ENCODE results near the gene GPR148. TPM values are rescaled to one million over a fixed set of nuclear protein-coding genes. Genes with fewer than 3 reads are reported as not detected.
A peak's percentile ranks its signal among the peaks of the same experiment; 100 is the strongest.

Gene GPR148
- total RNA-seq, 2 donors from 2014 or later = not detected

DNA sequence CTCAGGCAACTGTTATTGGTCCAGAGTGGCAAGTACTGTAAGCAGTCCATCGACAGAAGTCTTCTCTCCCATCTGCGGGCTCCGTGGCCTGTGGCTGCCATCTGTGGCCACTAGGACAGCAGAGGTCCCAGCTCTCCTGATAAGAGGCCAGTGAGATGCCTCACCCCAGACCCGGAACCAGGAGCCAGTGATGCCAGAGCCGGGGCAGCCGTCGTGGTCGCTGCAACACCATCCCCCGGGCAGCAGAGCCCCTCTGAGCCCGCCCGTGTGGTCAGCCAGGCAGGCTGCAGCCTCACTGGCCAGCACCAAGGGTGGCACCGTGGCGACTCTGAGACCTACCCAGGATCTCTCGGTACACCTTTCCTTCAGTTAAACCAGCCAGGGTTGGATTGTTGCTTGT, 8.7 kb downstream of the GPR148 start:
- no peak for DNase-seq (ENCODE audit: low spot score in 2 of 2)
- H3K9me3 Mint-ChIP-seq = peaks cover 4 to 13% of the 10 kb centered on the region in 2 donors
- no peaks in the 10 kb centered on the region for H3K36me3 Mint-ChIP-seq
- H3K27ac Mint-ChIP-seq = no peak overlapping the region
- ATAC-seq = no peak

DNA sequence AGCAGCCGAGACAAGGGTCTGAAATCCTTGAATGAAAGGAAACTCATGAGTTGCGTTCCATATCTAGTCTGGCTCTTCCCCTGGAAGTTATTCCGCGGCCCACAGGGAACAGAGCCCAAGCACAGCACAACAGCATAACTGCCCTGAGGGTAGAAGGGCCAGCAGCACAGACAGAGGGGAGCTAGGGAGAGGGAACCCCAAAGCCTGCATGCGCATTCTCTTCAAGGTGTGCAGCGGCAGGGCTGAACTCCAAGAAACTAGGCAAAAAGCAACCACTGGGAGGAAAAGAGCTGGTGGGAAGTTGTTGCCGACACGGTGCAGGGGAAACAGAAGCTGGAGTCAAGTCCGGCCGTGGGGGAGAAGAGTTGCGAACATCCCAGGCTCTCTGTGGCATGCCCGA, 11.8 kb downstream of the GPR148 start:
- Mint-ChIP-seq H3K27ac (no peak overlapping the region), H3K9me3 (no peaks in the 10 kb centered on the region), H3K36me3 (no peaks in the 10 kb centered on the region)
- no peak for DNase-seq (ENCODE audit: low spot score in 2 of 2)
- ATAC-seq = no peak

DNA sequence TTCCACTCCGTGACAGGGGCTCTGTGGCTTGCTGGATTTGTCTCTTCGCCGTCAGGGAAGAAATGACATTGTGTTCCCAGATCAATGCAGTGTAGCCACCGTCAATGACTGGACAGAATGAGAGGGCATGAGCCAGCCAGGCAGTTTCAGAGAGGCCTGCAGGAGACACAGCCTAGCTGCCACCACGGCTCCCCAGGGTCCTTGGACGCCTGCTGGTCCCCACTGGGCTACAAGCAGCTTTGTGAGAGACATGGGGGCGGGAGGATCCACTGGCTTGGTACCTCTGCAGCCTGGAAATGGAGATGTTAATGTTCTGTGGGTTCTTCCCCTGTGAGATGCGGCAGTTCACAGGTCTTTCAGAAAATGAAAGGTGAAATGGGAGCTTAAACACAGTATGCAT, 14.4 kb downstream of the GPR148 start:
- no peak for ATAC-seq
- DNase-seq (ENCODE audit: low spot score in 2 of 2) = no peak
- H3K27ac Mint-ChIP-seq = no peak overlapping the region
- H3K36me3 Mint-ChIP-seq = no peaks in the 10 kb centered on the region
- no peaks in the 10 kb centered on the region for H3K9me3 Mint-ChIP-seq

DNA sequence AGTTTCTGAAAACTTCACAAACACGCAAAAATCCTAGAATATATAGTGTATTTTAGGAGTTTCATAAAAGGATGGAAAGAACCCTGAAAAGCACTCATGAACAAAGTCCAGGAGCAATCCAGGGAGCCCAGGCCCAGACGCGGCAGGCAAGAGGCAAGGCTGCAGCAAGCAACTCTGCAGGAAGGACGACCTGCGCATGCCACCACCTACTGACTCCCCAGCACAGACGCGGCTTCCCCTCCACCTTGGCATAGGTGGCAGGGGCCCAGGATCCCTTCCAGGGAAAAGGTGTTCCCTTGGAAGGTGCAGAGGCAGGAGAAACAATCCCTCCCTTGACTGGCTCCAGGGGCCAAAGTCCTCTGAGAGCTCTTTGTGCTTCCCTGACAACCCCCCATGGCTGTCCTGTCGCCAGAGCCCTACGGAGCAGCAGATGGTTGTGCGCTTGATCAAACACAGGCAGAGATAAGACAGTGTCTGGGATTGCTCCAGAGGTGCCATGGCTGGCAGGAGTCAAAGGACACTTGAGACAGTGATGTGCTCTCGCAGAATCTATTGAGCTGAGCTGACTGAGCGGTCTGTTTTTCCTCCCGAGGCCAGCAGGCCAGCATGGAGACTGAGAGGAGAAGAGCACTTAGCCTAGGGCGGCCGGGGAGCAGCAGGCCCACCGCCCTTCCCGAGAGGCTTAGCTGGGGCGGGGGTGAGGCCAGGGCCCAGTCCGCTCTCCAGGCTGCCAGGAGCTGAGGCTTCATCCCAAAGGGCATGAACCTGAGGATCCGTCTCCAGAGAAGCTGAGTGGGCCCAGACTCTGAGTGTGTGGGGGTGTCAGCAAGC, 15.6 kb downstream of the GPR148 start:
- Mint-ChIP-seq H3K36me3 (no peaks in the 10 kb centered on the region), H3K9me3 (no peaks in the 10 kb centered on the region), H3K27ac (no peak overlapping the region)
- DNase-seq (ENCODE audit: low spot score in 2 of 2) (no peak), ATAC-seq (no peak)

DNA sequence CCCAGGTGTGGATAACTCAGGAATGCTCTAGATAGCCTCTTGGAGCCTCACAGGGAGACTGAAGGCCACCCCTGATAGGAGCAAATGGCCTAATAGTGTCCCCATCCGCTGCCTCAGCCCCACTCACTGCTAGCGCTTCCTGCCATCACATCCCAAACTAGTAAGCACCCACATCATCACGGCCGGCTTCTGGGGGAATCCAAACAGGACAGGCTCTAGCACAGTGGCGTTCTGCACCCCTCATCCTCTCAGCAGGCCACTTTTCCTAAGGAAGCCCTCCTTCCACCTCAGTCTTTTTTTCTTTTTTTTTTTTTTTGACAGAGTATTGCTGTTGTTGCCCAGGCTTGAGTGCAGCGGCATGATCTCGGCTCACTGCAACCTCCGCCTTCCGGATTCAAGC, 20.2 kb downstream of the GPR148 start:
- ATAC-seq = no peak
- Mint-ChIP-seq H3K9me3 (no peaks in the 10 kb centered on the region), H3K27ac (no peak overlapping the region), H3K36me3 (no peaks in the 10 kb centered on the region)
- no peak for DNase-seq (ENCODE audit: low spot score in 2 of 2)

DNA sequence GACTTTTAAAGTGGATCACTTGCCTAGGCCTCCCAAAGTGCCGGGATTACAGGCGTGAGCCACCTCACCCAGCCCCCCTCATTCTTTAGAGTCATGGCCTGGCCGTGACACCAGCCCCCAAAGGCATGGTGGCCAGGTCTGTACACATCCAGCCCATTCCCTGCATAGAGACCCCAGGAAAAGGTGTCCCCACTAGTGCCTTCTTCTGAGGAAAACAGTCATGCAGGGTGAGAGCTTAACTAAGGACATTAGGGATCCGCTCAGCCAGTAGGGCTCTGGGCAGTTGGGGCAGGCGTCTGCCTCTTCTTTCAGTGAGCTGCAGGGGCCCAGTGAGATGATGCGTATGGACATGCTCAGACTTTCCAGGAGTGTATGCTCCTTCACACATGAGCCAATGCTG, 20.8 kb downstream of the GPR148 start:
- no peak for ATAC-seq
- DNase-seq (ENCODE audit: low spot score in 2 of 2) = no peak
- no peak overlapping the region for H3K27ac Mint-ChIP-seq
- no peaks in the 10 kb centered on the region for H3K9me3 Mint-ChIP-seq
- no peaks in the 10 kb centered on the region for H3K36me3 Mint-ChIP-seq

DNA sequence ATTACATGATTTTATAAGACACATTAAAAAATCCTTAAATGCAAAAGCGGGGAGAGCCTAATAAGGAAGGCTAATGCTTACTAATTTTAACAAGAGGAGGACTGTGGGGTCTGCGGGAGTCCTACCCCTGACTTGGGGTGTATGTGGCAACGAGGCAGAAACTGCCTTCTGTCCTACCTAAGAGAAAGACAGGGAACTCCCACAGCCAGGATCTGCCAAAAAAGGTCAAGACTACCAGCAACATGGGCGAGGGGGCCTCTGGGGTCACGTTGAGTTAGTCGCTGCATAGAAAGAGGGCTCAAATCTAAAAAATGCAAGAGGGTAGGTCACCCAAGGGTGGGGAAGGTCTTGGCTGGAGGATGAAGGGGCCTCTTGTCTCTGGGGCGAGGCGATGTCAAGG, 25.9 kb downstream of the GPR148 start:
- DNase-seq (ENCODE audit: low spot score in 2 of 2) (no peak), ATAC-seq (no peak)
- Mint-ChIP-seq H3K27ac (no peak overlapping the region), H3K36me3 (peaks cover 5 to 11% of the 10 kb centered on the region in 2 donors), H3K9me3 (no peaks in the 10 kb centered on the region)

DNA sequence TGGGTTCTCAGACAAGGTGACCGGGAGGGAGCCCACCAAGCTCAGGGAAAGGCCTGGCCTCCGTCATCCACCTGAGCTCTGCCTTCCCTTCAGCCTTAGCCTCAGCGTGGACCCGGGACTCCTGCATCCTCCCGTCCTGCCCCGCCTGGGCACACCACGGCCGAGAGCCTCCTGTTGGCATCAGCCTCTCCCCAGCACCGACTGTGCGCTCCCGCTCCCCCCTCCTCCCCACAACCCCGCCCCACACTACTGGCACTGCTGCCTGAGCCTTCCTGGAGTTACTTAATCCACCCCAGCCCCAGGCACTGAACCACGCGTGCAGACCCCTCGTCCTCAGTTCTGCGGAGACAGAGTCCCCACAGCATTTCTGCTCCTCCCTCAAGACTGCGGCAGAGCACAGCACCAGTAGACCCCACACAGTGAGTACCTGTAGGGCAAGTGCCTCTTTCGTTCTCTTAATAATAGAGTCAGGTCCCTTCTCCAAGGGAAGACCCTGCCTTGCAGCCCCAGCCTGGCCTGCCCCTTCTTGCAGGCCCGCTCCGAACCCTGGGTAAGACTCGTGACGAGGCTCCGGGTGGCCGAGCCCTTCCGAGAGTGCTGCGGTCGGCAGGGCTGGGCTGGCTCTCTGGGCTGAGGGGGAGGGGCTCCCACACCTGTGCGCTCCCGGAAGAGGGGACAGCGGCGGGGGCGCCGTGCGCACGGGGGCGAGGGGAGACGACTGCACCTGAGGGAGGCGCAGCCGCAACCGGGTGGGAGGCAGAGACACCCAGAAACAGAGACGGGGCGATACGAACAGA, 26.6 kb downstream of the GPR148 start, which contains the start of gene AMER3:
TSS of gene AMER3 (plus strand) at position 285 of the 797 bp plus-strand sequence. CDS start 6,533 bp downstream, outside the sequence.
- ATAC-seq (peak in 1 of 2 donors; percentile 11), DNase-seq (ENCODE audit: low spot score in 2 of 2) (no peak)
- Mint-ChIP-seq H3K9me3 (no peaks in the 10 kb centered on the region), H3K36me3 (peaks cover 5 to 11% of the 10 kb centered on the region in 2 donors), H3K27ac (no peak within 1 kb of the TSS)

DNA sequence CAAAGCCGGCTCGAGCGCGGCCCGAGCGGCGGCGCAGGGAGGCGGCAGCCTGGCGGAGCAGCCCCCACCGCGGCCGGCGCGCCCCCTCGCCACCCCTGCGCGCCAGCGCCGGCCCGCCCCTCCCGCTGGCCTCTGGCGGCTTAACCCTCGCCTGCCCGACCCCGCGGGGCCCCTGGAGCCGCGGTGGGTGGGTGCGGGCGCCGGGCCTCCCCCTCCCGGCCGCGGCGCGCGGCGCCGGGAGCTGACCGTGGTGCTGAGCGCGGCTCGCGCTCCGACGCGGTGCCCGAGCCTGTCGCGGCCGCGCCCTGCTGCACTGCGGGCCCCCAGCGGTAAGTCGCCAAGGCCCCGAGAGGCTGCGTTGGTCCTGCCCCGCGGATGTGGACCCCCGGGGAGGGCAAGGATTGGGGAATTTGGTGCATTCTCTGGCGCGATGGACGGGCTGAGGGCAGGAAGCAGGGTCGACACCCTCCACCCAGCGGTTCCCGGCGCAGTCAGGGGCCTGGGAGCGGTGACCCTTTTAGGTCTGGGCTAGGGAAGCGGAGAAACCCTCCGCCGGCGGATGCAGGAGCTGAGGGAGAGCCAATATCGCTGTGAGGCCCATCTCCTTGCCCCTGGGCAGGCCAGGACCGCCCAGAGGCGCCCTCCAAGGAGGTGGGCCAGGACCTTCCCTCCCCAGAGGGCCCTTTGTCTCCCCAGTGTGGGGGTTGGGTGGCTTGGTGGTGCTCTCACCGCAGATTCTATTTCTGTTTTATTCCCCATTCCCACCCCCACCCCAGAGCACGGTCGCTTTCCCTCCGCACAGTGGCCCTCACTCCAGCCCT, 27.4 kb downstream of the GPR148 start:
- peak in 1 of 2 donors; percentile 31 for DNase-seq (ENCODE audit: low spot score in 2 of 2)
- Mint-ChIP-seq H3K9me3 (no peaks in the 10 kb centered on the region), H3K36me3 (peaks cover 5 to 11% of the 10 kb centered on the region in 2 donors), H3K27ac (no peak overlapping the region)
- ATAC-seq = peak in 1 of 2 donors; percentile 84

DNA sequence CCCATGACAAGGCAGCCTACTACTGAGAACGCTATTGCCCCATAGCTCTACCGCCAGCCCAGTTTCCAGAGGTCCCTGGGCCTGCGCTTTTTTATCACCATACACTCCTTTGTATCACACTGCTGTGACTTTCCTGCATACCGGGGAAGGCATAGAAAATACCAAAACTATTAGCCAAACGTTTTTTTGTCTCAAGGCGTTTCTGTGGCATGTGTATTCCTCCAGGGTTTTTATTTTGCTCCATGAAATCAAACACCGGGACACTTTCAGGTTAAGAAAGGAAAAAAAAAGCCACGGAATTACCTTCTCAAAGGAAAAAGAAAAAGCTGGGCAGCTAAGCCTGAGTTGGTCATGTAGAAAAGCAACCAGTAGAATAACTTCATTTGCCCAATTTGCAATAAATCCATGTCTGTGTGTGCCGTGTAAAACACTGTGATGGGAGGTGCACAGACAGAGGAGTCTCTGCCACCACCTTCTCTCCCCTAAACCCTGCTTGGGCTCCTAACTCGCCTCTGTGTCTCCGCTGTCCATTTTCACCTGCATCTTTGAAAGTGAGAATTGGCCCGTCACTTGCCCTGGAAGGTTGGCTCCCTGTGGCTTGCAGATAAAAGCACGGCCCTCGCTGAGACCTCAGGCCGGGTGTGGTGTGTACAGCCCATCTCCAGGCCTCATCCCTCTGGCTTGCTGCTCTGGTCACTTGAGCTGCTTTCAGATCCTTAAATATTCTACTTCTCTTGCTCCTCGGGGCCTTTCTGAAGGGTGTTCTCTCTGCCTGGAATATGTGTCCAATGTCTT, 28.2 kb downstream of the GPR148 start:
- Mint-ChIP-seq H3K27ac (no peak overlapping the region), H3K36me3 (peaks cover 5 to 11% of the 10 kb centered on the region in 2 donors), H3K9me3 (no peaks in the 10 kb centered on the region)
- DNase-seq (ENCODE audit: low spot score in 2 of 2) = no peak
- ATAC-seq = no peak

DNA sequence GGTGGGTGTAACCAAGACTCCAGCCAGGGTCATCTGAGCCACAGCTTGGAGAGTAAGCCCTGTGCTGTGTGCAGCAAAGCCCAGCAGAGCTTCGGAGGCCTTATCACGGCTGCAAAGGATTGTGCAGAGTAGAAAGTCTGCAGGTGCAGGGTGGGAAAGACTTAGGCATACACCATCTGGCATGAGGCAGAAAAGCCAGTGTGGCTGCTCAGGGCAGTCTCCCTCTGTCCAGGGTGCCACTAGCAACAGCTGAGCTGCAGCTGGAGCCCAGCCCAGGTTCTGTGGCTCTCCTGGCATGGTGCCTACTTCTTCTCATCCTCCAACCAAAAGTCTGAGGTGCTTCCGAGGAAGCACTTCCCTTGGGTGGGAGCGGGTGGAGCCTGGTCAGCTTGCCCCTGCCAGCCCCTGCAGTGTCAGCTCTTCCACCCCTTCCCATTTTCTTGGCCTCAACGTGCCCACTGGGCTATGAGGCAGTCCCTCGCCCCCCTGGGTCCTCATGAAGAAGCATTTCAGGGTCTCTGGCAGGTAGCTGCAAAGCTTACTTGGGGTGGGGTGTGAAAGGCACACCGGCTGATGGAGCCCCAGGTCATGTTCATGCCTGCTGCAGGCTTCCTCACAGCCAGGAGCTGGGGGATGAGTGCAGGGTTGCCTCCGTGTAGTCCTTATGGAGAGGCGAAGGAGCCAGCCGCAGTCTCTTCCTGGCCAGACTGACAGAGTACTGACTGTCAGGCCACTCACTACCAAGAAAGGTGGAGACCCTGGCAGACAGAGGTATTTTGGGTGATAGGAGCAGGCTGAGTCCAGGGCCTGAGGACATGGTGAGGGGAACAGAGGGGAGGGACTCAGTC, 31.3 kb downstream of the GPR148 start:
- H3K9me3 Mint-ChIP-seq = no peaks in the 10 kb centered on the region
- H3K27ac Mint-ChIP-seq = no peak overlapping the region
- peaks cover 5 to 11% of the 10 kb centered on the region in 2 donors for H3K36me3 Mint-ChIP-seq
- no peak for DNase-seq (ENCODE audit: low spot score in 2 of 2)
- ATAC-seq = no peak

DNA sequence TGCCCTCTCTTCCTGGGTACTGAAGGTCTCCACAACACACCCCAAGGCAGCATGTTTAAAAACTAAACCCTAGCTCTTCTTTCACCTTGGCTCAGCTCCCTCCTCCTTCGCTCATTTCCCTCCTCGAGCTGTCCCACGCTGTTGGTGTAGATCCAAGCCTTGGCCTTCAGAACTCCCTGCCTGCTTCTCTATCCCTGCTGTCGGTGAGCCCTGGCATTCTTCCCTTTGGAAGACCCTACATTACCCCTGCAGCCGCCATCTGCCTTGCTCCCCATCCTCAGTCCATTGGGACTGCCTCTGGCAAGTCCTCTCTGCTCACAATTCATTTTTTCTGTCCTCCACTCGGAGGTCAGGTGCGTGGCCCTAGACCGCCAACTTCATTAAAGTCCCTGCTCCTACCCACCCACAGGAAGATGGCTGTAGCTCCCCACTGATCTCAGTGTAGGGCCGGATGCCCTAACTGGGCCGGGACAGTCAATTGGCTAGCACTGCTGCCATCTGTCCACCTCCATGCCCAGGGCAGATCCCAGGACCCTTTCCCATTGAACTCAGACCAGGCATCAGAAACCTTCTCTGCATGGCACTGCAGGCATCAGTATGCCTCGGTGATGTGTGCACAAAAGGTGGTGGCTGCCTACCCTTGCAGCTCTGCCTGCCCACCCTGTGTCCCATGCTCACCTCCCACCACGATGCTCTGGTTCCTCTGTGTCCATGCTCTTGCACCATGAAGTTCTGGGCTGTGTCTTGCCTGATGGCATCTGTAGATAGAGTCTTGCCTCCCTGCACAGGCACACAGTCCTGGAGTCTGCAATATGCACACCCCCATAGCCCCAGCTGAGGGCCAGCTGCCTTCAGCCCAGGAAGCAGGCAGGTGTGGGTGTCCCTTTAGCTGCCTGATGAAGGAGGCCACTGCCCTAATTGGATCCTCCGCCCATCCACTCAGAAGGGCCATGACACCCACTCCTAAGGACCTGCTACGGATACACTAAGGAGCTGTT, 32.2 kb downstream of the GPR148 start:
- DNase-seq (ENCODE audit: low spot score in 2 of 2) (no peak), ATAC-seq (no peak)
- Mint-ChIP-seq H3K36me3 (peaks cover 5 to 11% of the 10 kb centered on the region in 2 donors), H3K9me3 (no peaks in the 10 kb centered on the region), H3K27ac (no peak overlapping the region)

DNA sequence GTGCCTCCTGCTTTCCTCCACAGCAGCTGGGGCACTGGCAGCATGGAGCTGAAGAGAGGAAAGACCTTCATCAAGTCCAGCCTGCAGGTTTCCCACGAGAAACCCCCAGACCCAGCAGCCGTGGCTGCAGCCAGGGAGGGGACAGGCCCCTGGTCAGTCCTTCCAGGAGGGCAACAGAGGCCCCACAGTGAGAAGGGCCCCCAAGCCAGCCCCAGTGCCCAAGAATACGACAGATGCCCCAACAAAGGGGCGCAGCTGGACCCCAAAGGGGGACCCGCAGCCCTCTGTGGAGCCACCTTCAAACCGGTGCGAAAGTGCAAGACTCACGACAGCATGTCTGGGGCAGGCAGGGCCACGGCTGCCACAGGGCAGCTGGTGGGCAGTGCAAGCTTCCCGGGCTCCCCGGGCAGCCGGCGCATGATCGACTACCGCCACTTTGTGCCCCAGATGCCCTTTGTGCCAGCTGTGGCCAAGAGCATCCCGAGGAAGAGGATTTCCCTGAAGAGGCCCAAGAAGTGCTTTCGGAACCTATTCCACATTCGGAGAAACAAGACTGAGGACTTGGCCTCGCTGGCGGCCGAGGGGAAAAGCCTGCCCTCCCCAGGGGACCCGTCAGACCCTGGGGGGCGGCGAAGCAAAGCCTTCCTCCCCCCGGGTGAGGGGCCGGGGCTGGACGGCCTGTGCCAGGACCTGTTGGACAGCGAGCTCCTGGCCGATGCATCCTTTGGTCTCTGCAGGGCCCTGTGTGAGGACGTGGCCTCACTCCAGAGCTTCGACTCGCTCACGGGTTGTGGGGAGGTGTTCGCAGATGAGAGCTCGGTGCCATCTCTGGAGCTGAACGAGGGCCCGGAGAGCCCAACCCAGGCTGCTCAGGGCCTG, 33.4 kb downstream of the GPR148 start:
- ATAC-seq = no peak
- no peak for DNase-seq (ENCODE audit: low spot score in 2 of 2)
- H3K27ac Mint-ChIP-seq = no peak overlapping the region
- H3K36me3 Mint-ChIP-seq = peaks cover 4 to 5% of the 10 kb centered on the region in 2 donors
- no peaks in the 10 kb centered on the region for H3K9me3 Mint-ChIP-seq
